GM23338 (cell line): ENCODE measurements around the gene TENM4. TPM values are rescaled to one million over a fixed set of nuclear protein-coding genes. Genes with fewer than 3 reads are reported as not detected.

Experiments used
- ATAC-seq: fragments of 200-7000 bp; cut with Tn5 transposase; 3 replicates; pipeline ENCODE4 v1.9.1; 2020
- DNase-seq: peaks from one replicate; pipeline ENCODE4 v3.0.0-alpha.2; 2015; ENCODE audit warnings: low spot score
- H2AFZ ChIP-seq: fragments of 200-600 bp; sonication (generic); 2 replicates; pipeline ENCODE4 v1.8.0; 2016; ENCODE audit warnings: antibody characterized with exemption, mild to moderate bottlenecking, moderate library complexity
- H3F3A ChIP-seq: fragments of 200-600 bp; sonication (generic); replicated peaks from 2 replicates; pipeline ENCODE4 v1.8.0; 2017; ENCODE audit warnings: antibody characterized with exemption, mixed run types, low read depth
- H3K27ac ChIP-seq: fragments of 200-600 bp; sonication (generic); 2 replicates; pipeline ENCODE4 v1.6.1; 2016; ENCODE audit warnings: low read depth
- H3K27me3 ChIP-seq: fragments of 200-600 bp; sonication (generic); 2 replicates; pipeline ENCODE4 v1.8.0; 2016; ENCODE audit warnings: mild to moderate bottlenecking, mixed run types, moderate library complexity; ENCODE audit not compliant: insufficient read depth
- H3K36me3 ChIP-seq: fragments of 200-600 bp; sonication (generic); 2 replicates; pipeline ENCODE4 v1.8.0; 2016; ENCODE audit warnings: mild to moderate bottlenecking; ENCODE audit not compliant: insufficient read depth
- H3K4me1 ChIP-seq: fragments of 200-600 bp; sonication (generic); 2 replicates; pipeline ENCODE4 v1.8.0; 2016; ENCODE audit warnings: mild to moderate bottlenecking, moderate library complexity; ENCODE audit not compliant: insufficient read depth
- H3K4me2 ChIP-seq: fragments of 200-600 bp; sonication (generic); 2 replicates; pipeline ENCODE4 v1.7.1; 2017; ENCODE audit warnings: mixed run types
- H3K4me3 ChIP-seq: fragments of 200-600 bp; sonication (generic); 2 replicates; pipeline ENCODE4 v1.6.1; 2016; ENCODE audit warnings: mixed run types
- H3K79me2 ChIP-seq: fragments of 200-600 bp; sonication (generic); replicated peaks from 2 replicates; pipeline ENCODE4 v1.8.0; 2017; ENCODE audit warnings: mild to moderate bottlenecking; ENCODE audit not compliant: insufficient read depth
- H3K9me2 ChIP-seq: fragments of 200-600 bp; sonication (generic); 2 replicates; pipeline ENCODE4 v1.8.0; 2017; ENCODE audit not compliant: insufficient read depth
- H4K20me1 ChIP-seq: fragments of 200-600 bp; sonication (generic); replicated peaks from 2 replicates; pipeline ENCODE4 v1.8.0; 2017; ENCODE audit warnings: mild to moderate bottlenecking; ENCODE audit not compliant: insufficient read depth
- H3K27ac Mint-ChIP-seq: 2 replicates; pipeline ENCODE4 v1.8.0; 2020; ENCODE audit warnings: inconsistent platforms, mild to moderate bottlenecking, moderate library complexity, mixed read lengths
- H3K27me3 Mint-ChIP-seq: 3 replicates; pipeline ENCODE4 v1.8.0; 2022; ENCODE audit warnings: low read depth, mild to moderate bottlenecking, moderate library complexity, mixed read lengths, inconsistent platforms; ENCODE audit not compliant: insufficient read depth, poor library complexity
- H3K36me3 Mint-ChIP-seq: 3 replicates; pipeline ENCODE4 v1.8.0; 2021; ENCODE audit warnings: low read depth, mild to moderate bottlenecking, inconsistent platforms, moderate library complexity, mixed read lengths
- H3K4me1 Mint-ChIP-seq: 3 replicates; pipeline ENCODE4 v1.8.0; 2020; ENCODE audit warnings: mild to moderate bottlenecking, inconsistent platforms, mixed read lengths
- H3K4me3 Mint-ChIP-seq: 3 replicates; pipeline ENCODE4 v1.8.0; 2021; ENCODE audit warnings: moderate library complexity, mild to moderate bottlenecking, inconsistent platforms, mixed read lengths
- H3K9me3 Mint-ChIP-seq: 3 replicates; pipeline ENCODE4 v1.8.0; 2020; ENCODE audit warnings: moderate library complexity, mild to moderate bottlenecking, inconsistent platforms, mixed read lengths
- ETS1 ChIP-seq: IDR thresholded peaks from 2 replicates; pipeline ENCODE4 v1.6.1; 2016; ENCODE audit warnings: antibody characterized with exemption
- EZH2 ChIP-seq: fragments of 200-600 bp; sonication (generic); IDR thresholded peaks from one replicate; pipeline ENCODE4 v1.8.0; 2017; ENCODE audit warnings: antibody characterized with exemption, mild to moderate bottlenecking, low read depth; ENCODE audit not compliant: unreplicated experiment
- ZNF331 ChIP-seq: fragments of 250-450 bp; sonication (Bioruptor Pico); IDR thresholded peaks from 2 replicates; pipeline ENCODE4 v1.5.0; 2020; ENCODE audit warnings: low read depth, mild to moderate bottlenecking, moderate library complexity
- polyA plus RNA-seq: library from polyadenylated mRNA; unstranded; fragments of >200 nt; fragmentation: Nextera tagmentation; extraction: Ambion mirVana; gene quantifications from 2 replicates; pipeline ENCODE4 v1.2.1, GENCODE V29; 2016
- total RNA-seq: library from RNA; depleted of rRNA; stranded (reverse); fragments of >200 nt; shearing (Covaris generic); gene quantifications from 2 replicates; pipeline ENCODE4 v1.2.3, GENCODE V29; 2014
- TF ChIP-seq, protein P1 (sequence below), 2 experiments: fragments of 200-600 bp in 1 of 2; sonication (generic) in 1 of 2; conservative IDR thresholded peaks; 2 replicates each; pipeline versions ENCODE4 v1.5.1 to v1.6.1; 2016 to 2017; ENCODE audit warnings: antibody characterized with exemption in 2 of 2, low read depth in 2 of 2, mild to moderate bottlenecking in 2 of 2, moderate library complexity in 1 of 2

TENM4 gene
- total and polyA plus RNA-seq, 2 experiments from 2014 or later, result 7.3 TPM

DNA sequence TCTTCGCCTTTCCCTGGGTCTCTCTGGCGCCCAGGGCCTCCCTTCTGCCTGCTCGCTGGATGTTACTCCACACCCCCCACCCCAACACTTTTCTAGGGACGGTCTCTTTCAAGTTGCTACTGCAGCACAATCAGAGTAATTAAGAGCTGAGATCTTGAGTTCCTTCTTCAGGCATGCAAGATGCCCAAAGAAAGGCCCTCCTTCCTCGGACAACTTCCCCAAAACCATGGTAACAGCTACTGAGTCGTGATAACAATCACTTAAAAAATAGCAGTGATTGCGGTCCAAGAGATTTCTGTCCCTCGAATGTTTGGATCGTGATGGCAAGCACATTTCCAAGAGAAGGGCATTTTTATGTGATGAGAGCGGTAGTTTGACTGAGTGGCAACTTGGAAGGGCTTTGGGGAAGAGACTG, 638 bp upstream of the TENM4 start:
- H3K4me2 ChIP-seq, result peak overlapping the region; percentile 98
- peak; percentile 61 for DNase-seq
- H3K9me2 ChIP-seq, result 0 out of 2 replicates have a peak, but pooled peaks cover 4% of the 10 kb centered on the region
- no peaks in the 10 kb centered on the region; the same call in 1 of the 3 replicates for H3K36me3 Mint-ChIP-seq
- H3K9me3 Mint-ChIP-seq, result peaks cover 4% of the 10 kb centered on the region
- H3K4me3 Mint-ChIP-seq, result peak overlapping the region; percentile 91
- peak overlapping the region; percentile 83 for H3K4me3 ChIP-seq
- H3K27me3 Mint-ChIP-seq, result peaks cover 42% of the 10 kb centered on the region
- TF ChIP-seq ZNF331 (CRISPR knock-in tag) (no peak), EZH2 (peak; percentile 43)
- H3K4me1 ChIP-seq, result peaks cover 23% of the 10 kb centered on the region
- ATAC-seq, result no peak
- no peak overlapping the region for H3K27ac ChIP-seq
- no peaks in the 10 kb centered on the region for H4K20me1 ChIP-seq
- H3K36me3 ChIP-seq, result no peaks in the 10 kb centered on the region
- no peaks in the 10 kb centered on the region for H3K79me2 ChIP-seq
- no peaks in the 10 kb centered on the region for H3F3A ChIP-seq
- H3K27ac Mint-ChIP-seq, result no peak overlapping the region
- H2AFZ ChIP-seq, result peak overlapping the region; percentile 100
- H3K4me1 Mint-ChIP-seq, result peaks cover 34% of the 10 kb centered on the region
- H3K27me3 ChIP-seq, result peaks cover 79% of the 10 kb centered on the region

- ATAC-seq, result peak; percentile 26
- Mint-ChIP-seq H3K9me3 (peaks cover 4% of the 10 kb centered on the region), H3K27ac (no peak overlapping the region), H3K4me3 (peak overlapping the region; percentile 91), H3K4me1 (peaks cover 33% of the 10 kb centered on the region), H3K27me3 (peaks cover 57% of the 10 kb centered on the region), H3K36me3 (no peaks in the 10 kb centered on the region; the same call in 1 of the 3 replicates)
- Histone ChIP-seq H3K79me2 (0 out of 2 replicates have a peak, but pooled peaks cover 3% of the 10 kb centered on the region), H3K27me3 (peaks cover 93% of the 10 kb centered on the region), H3K27ac (no peak overlapping the region), H3K9me2 (0 out of 2 replicates have a peak, but pooled peaks cover 4% of the 10 kb centered on the region), H3F3A (no peaks in the 10 kb centered on the region), H3K4me3 (peak overlapping the region; percentile 83), H2AFZ (peak overlapping the region; percentile 100), H3K4me1 (peaks cover 28% of the 10 kb centered on the region), H3K4me2 (peak overlapping the region; percentile 98), H3K36me3 (no peaks in the 10 kb centered on the region), H4K20me1 (peaks cover 3% of the 10 kb centered on the region; the same call in 1 of the 2 replicates)
- DNase-seq, result peak; percentile 65
- no peak for TF ChIP-seq ETS1
- peak; percentile 33 for TF ChIP-seq EZH2
- no peak for TF ChIP-seq ZNF331 (CRISPR knock-in tag)
Measured at GRCh38 chr11:79439886-79440570, 802 bp downstream of the TENM4 start.

DNA sequence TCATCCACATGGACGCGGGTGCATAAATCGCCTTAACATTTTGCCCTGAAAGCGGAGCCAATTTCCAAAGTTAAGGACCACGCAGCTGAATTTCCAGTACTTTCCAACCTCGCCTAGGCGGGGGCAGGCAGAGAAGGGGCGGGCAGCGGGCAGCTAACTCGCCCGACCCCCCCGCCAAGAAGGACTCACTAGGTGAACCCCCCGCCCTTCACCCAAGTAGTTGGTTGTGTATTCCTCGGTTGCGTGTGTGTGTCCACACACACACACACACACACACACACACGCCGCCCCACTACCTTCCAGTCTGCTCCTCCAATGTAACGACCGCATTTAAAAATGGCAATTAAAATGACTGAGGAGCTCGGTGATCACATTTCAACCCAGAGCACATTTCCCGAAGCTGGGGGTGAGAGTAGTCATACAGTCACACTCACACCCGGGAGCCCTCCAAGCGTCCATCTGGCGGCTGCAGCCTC, 1.4 kb downstream of the TENM4 start:
- H3F3A ChIP-seq, result no peaks in the 10 kb centered on the region

More for the DNA sequence above, 1.4 kb downstream of the TENM4 start:
- peak overlapping the region; percentile 83 for H3K4me3 ChIP-seq
- Mint-ChIP-seq H3K4me3 (peak overlapping the region; percentile 82), H3K27ac (no peak overlapping the region), H3K4me1 (peaks cover 31% of the 10 kb centered on the region), H3K27me3 (peaks cover 60% of the 10 kb centered on the region), H3K36me3 (no peaks in the 10 kb centered on the region; the same call in 1 of the 3 replicates), H3K9me3 (peaks cover 4% of the 10 kb centered on the region)
- TF ChIP-seq, protein P1, sequence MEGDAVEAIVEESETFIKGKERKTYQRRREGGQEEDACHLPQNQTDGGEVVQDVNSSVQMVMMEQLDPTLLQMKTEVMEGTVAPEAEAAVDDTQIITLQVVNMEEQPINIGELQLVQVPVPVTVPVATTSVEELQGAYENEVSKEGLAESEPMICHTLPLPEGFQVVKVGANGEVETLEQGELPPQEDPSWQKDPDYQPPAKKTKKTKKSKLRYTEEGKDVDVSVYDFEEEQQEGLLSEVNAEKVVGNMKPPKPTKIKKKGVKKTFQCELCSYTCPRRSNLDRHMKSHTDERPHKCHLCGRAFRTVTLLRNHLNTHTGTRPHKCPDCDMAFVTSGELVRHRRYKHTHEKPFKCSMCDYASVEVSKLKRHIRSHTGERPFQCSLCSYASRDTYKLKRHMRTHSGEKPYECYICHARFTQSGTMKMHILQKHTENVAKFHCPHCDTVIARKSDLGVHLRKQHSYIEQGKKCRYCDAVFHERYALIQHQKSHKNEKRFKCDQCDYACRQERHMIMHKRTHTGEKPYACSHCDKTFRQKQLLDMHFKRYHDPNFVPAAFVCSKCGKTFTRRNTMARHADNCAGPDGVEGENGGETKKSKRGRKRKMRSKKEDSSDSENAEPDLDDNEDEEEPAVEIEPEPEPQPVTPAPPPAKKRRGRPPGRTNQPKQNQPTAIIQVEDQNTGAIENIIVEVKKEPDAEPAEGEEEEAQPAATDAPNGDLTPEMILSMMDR (conservative IDR thresholded peaks at IDR 0.05; ENCODE audit: low read depth in 2 of 2), result no peak
- TF ChIP-seq EZH2, result peak; percentile 68
- 0 out of 2 replicates have a peak, but pooled peaks cover 4% of the 10 kb centered on the region for H3K9me2 ChIP-seq
- peaks cover 97% of the 10 kb centered on the region for H3K27me3 ChIP-seq
- no peak overlapping the region for H3K27ac ChIP-seq
- H3K79me2 ChIP-seq, result 0 out of 2 replicates have a peak, but pooled peaks cover 8% of the 10 kb centered on the region
- peaks cover 3% of the 10 kb centered on the region; the same call in 1 of the 2 replicates for H4K20me1 ChIP-seq
- H3K4me1 ChIP-seq, result peaks cover 25% of the 10 kb centered on the region
- H3K36me3 ChIP-seq, result no peaks in the 10 kb centered on the region
- H3K4me2 ChIP-seq, result peak overlapping the region; percentile 98
- DNase-seq, result no peak
- peak overlapping the region; percentile 90; the same call in 1 of the 2 replicates for H2AFZ ChIP-seq
- ATAC-seq, result no peak
